Breast epithelium (tissue), 4 donors: ENCODE results near the gene EVX1. TPM values are rescaled to one million over a fixed set of nuclear protein-coding genes. Genes with fewer than 3 reads are reported as not detected.

Source experiments
- DNase-seq, 2 donors: peaks; one replicate each; pipeline ENCODE4 v3.0.0-alpha.2; 2019; ENCODE audit warnings: low spot score in 2 of 2
- H3K27ac ChIP-seq, 2 donors: fragments of 200-600 bp; sonication (generic) in 1 of 2; one replicate each; pipeline ENCODE4 v1.5.1; 2016 to 2019; ENCODE audit warnings: mild to moderate bottlenecking in 1 of 2
- H3K27me3 ChIP-seq, 2 donors: fragments of 200-600 bp; sonication (generic) in 1 of 2; one replicate each; pipeline versions ENCODE4 v1.5.1 to v1.6.0; 2017 to 2019; ENCODE audit warnings: control low read depth in 1 of 2, mild to moderate bottlenecking in 1 of 2
- H3K36me3 ChIP-seq: fragments of 200-600 bp; one replicate; pipeline ENCODE4 v1.5.1; 2019
- H3K4me1 ChIP-seq, 2 donors: fragments of 200-600 bp; sonication (generic); one replicate each; pipeline ENCODE4 v1.5.1; 2016 to 2019; ENCODE audit warnings: control low read depth in 1 of 2
- H3K4me3 ChIP-seq, 3 donors: fragments of 200-600 bp; sonication (generic); 1 replicate in 2 of 3; 2 replicates in 1 of 3; pipeline ENCODE4 v1.5.1; 2016 to 2019; ENCODE audit warnings: mild to moderate bottlenecking in 3 of 3, moderate library complexity in 2 of 3
- H3K9me3 ChIP-seq, 2 donors: fragments of 200-600 bp; sonication (generic) in 1 of 2; one replicate each; pipeline ENCODE4 v1.5.1; 2016 to 2019; ENCODE audit warnings: control low read depth in 1 of 2
- CTCF ChIP-seq, 3 donors: fragments of 450-650 bp; IDR thresholded peaks; one replicate each; pipeline ENCODE4 v1.5.1; 2016 to 2017; ENCODE audit warnings: antibody characterized with exemption in 3 of 3, mild to moderate bottlenecking in 3 of 3, moderate library complexity in 3 of 3
- POLR2A ChIP-seq: fragments of 450-650 bp; IDR thresholded peaks from one replicate; pipeline ENCODE4 v1.6.1; 2016; ENCODE audit warnings: antibody characterized with exemption, mild to moderate bottlenecking, moderate library complexity
- POLR2AphosphoS5 ChIP-seq, 3 donors: sonication (generic); formaldehyde crosslinking; IDR thresholded peaks; one replicate each; pipeline ENCODE4 v1.6.1; 2017; ENCODE audit warnings: antibody characterized with exemption in 3 of 3
- intact Hi-C: fragments of 100-400 bp; cut with DNase I; formaldehyde crosslinking; loops from one replicate; pipeline ENCODE4 v1.15.1; 2023; ENCODE audit warnings: low total_unique reads
- total RNA-seq, 3 donors: library from RNA; depleted of rRNA; stranded (reverse); fragments of >200 nt; gene quantifications; one replicate each; pipeline ENCODE4 v1.1.0, GENCODE V29; 2016

Gene EVX1
- total RNA-seq, 3 donors from 2014 or later, result not detected

- H3K27ac ChIP-seq, result no peak overlapping the region
- H3K36me3 ChIP-seq, result no peaks in the 10 kb centered on the region
- H3K4me3 ChIP-seq, result no peak overlapping the region
- intact Hi-C loops, result no loop called here
- peaks cover 0 to 4% of the 10 kb centered on the region in 2 donors for H3K4me1 ChIP-seq
- H3K27me3 ChIP-seq, result peaks cover 0 to 98% of the 10 kb centered on the region in 2 donors
- H3K9me3 ChIP-seq, result no peaks in the 10 kb centered on the region
- TF ChIP-seq POLR2AphosphoS5 (IDR thresholded peaks at IDR 0.05) (no peak), CTCF (IDR thresholded peaks at IDR 0.05) (no peak), POLR2A (no peak)
- DNase-seq, result no peak
Measured at GRCh38 chr7:27207348-27207985, 35.1 kb upstream of the EVX1 start.

DNA sequence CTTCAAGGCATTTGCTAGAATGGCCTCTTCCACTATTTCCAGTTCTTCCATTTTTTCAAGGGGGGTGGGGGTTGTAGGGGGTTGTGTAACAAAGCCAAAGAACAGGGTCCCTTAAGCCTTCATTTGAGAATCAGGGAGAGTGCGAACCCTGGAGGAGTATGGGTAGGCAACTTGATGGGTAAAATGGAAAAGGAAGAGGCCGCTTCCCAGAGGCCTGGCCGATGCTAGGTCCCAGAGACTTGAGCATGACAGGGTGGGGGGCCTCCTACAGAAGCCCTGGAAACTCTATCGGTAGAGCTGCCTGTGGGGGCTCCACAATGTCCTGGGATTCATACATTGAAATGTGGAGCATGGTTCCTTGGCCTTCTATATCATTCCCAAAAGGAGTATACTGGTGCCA lies 33.6 kb upstream of the EVX1 start:
- Histone ChIP-seq H3K4me1 (peaks cover 0 to 4% of the 10 kb centered on the region in 2 donors), H3K36me3 (no peaks in the 10 kb centered on the region), H3K27me3 (peaks cover 0 to 98% of the 10 kb centered on the region in 2 donors), H3K9me3 (no peaks in the 10 kb centered on the region), H3K27ac (no peak overlapping the region), H3K4me3 (no peak overlapping the region)
- DNase-seq, result no peak
- TF ChIP-seq CTCF (IDR thresholded peaks at IDR 0.05) (no peak), POLR2A (no peak), POLR2AphosphoS5 (IDR thresholded peaks at IDR 0.05) (no peak)
- intact Hi-C loops, result no loop called here

- H3K9me3 ChIP-seq, result no peaks in the 10 kb centered on the region
- H3K4me1 ChIP-seq, result peaks cover 0 to 4% of the 10 kb centered on the region in 2 donors
- TF ChIP-seq POLR2AphosphoS5 (IDR thresholded peaks at IDR 0.05) (no peak), CTCF (IDR thresholded peaks at IDR 0.05) (no peak), POLR2A (no peak)
- H3K27ac ChIP-seq, result no peak overlapping the region
- no peaks in the 10 kb centered on the region for H3K36me3 ChIP-seq
- H3K27me3 ChIP-seq, result peaks cover 0 to 97% of the 10 kb centered on the region in 2 donors
- peak overlapping the region in 1 of 3 donors; percentile 51 for H3K4me3 ChIP-seq
- intact Hi-C loops, result no loop called here
- DNase-seq, result no peak
Measured at GRCh38 chr7:27209933-27210440, 32.6 kb upstream of the EVX1 start.

DNA sequence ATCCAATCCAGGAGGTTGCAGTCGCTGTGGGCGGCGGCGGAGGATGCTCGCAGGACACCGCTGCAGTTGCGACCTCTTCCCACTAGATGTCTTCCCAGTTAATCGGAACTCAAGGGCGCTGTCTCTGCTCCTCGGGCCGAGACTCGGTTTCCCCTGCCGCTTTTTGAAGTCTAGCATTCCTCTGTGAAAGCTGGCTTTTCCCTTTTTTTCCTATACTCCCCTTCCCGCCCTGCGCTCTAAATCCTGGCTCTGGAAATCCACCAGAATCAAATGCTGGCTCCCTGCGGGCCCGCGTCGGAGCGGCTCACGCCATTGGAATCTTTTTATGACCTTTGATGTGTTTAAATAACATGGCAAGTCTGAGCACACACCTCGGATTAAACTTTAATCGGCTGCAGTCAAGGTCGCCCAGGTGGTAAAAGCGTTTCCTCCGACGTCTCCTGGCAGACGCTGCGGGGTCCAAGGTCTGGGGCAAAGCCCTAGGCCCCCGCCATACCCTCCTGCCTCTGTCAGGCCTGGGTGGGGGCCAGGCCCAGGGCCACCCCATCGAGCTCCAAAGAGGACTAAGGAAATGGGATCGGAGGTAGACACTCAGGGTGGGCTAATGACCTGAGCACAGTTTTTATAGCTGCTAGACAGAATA lies 32.0 kb upstream of the EVX1 start:
- intact Hi-C loops, result no loop called here
- no peak for DNase-seq

More for the DNA sequence above, 32.0 kb upstream of the EVX1 start:
- Histone ChIP-seq H3K4me1 (no peaks in the 10 kb centered on the region), H3K27ac (no peak overlapping the region), H3K36me3 (no peaks in the 10 kb centered on the region), H3K4me3 (peak overlapping the region in 2 of 3 donors; percentile 22 to 51), H3K9me3 (no peaks in the 10 kb centered on the region), H3K27me3 (peaks cover 0 to 91% of the 10 kb centered on the region in 2 donors)
- TF ChIP-seq POLR2AphosphoS5 (IDR thresholded peaks at IDR 0.05), result no peak
- peak; percentile 66 to 75 (median 68) for TF ChIP-seq CTCF (IDR thresholded peaks at IDR 0.05)
